DMS 273 (cell line): Measurements from ENCODE around the gene ECT2.
"Not testable (repeated sequence)": the region's sequence is repeated elsewhere in the genome, so short reads cannot be mapped to it uniquely, and the experiment has no call there.

Source experiments
- DNase-seq: peaks from one replicate; lab custom pipeline; 2025; ENCODE audit not compliant: unreplicated experiment; lab: John Stamatoyannopoulos, UW

ECT2 gene

DNA sequence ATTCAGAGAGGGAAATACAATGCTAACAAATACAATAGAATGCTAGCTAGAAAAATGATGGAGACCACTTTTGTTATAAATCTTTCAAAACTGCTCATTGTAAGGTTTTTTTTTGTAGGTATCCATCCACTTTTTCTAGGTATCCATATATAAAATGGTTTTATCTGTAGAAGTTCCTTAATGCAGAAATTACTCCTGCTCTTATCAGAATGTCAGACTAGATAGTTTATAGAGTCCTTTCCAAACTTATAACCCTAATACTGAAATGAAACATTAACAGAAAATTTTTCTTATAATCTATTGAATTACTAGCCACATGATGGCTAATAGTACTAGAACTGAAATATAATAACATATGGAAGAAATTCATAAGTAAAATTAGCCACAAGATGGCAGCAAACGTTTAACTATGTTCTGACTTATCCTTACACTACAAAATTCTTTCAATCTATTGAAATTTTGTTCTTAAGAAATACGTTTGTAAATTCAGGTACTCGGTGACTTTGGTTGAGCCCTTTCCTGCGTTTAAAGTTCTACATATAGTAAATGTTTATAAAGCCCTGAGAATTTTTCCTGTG is 58.5 kb downstream of the ECT2 start:
- DNase-seq, result peak; percentile 73

GRCh38 chr3:172811099-172811498 is 60.6 kb downstream of the ECT2 start:
- DNase-seq, result no peak

DNA sequence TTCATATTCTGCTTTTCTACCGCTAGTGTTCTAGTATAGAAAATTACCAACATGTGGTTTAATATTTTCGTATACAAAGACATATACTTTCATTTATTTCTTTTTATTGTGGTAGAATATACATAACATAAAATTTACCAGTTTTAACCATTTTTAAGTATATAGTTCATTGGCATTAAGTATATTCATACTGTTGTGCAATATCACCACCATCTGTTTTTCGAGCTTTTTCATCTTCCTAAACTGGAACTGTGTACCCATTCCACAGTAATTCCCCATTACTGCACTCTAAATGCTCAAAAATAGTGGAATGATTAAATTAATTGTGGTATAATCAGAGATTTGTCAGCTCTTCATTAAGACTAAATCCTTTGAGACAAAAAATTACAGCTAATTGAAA is 62.9 kb downstream of the ECT2 start:
- no peak for DNase-seq

- DNase-seq, result no peak
Observed at GRCh38 chr3:172814738-172815137, 64.2 kb downstream of the ECT2 start.

DNA sequence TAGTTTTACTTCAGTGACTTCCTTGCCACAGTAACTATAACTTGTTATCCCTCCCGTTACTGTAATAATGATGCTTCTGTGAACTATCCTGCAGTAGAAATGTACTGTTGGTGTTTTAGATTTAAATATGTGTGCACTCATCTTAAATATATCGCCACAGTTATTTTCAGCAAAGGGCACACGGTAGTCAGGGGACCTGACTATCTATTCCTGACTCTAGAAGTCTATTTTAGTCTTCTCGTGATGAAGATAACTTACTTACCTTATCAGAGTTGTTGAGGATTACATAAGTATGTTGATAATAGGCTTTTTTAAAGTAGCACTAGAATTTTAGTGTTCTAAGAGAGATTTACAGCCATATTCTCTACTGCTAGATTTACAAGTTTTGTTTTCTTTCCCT is 65.3 kb downstream of the ECT2 start:
- no peak for DNase-seq

GRCh38 chr3:172816281-172816680 is 65.8 kb downstream of the ECT2 start:
- no peak for DNase-seq

GRCh38 chr3:172816968-172817367 is 66.4 kb downstream of the ECT2 start:
- DNase-seq, result no peak

DNA sequence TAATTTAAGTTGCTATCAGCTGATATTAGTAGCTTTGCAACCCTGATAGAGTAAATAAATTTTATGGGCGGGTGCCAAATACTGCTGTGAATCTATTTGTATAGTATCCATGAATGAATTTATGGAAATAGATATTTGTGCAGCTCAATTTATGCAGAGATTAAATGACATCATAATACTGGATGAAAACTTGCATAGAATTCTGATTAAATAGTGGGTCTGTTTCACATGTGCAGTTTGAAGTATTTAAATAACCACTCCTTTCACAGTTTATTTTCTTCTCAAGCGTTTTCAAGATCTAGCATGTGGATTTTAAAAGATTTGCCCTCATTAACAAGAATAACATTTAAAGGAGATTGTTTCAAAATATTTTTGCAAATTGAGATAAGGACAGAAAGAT is 70.0 kb downstream of the ECT2 start:
- DNase-seq, result no peak

GRCh38 chr3:172824229-172824628 is 73.7 kb downstream of the ECT2 start:
- no peak for DNase-seq

- DNase-seq, result not testable (repeated sequence)
Observed at GRCh38 chr3:172827231-172827630, 76.7 kb downstream of the ECT2 start.

GRCh38 chr3:172832983-172833382 is 82.5 kb downstream of the ECT2 start:
- DNase-seq, result no peak

DNA sequence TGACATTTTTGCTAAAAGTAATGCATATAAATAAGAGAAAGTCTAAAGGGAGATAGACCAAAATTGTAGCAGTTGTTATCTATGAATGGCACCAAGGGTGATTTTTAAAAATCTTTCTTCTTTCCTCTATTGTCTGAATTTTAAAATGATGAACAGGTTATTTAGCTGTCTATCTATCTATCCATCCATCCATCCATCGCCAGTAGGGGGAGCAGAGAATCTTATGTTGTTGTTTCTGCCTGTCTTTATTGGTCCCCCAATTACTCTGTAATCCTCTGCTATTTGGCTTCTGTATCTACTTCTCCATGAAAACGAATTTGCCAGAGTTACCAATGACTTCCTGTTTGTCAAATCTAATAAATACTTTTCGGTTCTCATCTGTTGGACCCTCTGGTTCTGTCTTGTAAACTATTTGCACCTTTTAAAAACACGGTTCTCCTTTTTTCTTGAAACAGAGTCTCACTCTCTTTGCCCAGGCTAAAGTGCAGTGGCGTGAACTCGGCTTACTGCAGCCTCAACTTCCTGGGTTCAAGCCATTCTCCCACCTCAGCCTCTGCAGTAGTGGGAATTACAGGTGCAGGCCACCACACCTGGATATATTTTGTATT is 86.0 kb downstream of the ECT2 start:
- peak; percentile 79 for DNase-seq

- peak; percentile 78 for DNase-seq
Observed at GRCh38 chr3:172839679-172840078, 89.2 kb downstream of the ECT2 start.

DNA sequence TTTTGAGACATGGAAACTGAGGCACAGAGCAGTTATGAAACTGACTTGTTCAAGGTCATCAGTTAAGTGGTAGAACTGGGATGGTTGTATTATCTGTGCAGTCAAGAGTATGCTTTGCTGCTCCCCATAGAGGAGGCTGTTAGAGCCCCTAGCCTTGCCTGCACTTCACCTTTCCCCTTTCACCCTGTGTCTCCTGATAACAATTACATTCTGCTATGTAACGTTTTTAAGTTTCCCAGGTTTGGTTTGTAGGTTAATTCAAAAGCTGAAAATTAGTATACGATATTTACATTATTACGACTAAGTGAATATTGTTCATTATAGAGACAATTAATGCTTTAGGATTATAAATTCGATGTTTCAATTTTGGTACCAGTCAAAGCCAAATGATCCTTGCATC is 89.9 kb downstream of the ECT2 start:
- DNase-seq, result no peak

- no peak for DNase-seq
Observed at GRCh38 chr3:172840913-172841312, 90.4 kb downstream of the ECT2 start.

DNA sequence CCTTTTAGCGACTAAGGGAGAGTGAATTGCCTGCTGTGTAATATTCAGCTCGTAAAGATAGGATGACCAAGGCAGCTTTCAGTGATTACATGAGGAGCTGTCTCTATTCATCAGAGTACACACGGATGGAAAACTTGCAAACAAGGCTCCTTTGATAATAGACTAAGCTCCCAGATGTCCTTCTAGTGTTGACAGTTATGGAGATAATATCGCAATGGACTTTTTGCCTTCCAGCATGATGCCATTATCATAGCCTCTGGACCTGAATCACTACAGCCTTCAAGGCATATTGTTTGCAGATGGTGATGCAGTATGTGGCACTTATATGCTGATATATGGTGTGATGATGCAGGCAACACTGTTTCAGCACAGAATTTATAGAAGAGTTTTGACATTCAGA is 93.9 kb downstream of the ECT2 start:
- DNase-seq, result no peak

DNA sequence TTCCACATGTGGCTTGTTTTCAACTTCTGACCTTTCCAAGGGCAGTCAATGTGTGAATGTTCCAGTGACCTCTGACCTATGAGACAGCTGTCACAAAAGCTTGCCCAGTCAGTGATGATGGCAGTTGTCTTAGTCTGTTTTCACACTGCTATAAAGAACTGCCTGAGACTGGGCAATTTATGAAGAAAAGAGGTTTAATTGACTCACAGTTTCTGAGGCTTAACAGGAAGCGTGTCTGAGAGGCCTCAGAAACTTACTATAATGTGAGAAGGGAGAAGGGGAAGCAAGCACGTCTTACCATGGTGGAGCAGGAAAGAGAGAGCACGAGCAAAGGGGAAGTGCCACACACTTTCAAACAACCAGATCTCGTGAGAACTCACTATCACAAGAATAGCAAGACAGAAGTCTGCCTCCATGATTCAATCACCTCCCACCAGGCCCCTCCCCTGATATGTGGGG is 95.6 kb downstream of the ECT2 start:
- DNase-seq, result no peak

- DNase-seq, result no peak
Observed at GRCh38 chr3:172846706-172847105, 96.2 kb downstream of the ECT2 start.

DNA sequence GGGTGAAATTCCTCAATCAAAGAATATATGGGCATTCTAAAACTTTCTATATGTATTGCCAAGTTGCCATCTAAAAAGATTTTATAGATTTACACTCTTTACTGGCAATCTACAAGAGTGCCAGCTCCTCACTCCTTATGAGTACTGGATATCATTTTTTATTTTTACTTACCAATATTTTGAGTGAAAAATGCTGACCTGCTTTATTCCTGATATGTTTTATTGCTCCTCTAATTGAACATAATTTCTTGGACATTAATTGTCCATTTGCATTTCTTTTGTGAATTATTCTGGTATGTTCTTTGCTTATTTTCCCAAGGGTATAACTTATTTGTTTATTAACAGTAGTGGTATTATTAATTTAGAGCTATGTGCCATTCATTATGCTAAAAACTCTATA is 96.8 kb downstream of the ECT2 start:
- DNase-seq, result no peak

- no peak for DNase-seq
Observed at GRCh38 chr3:172848910-172849309, 98.4 kb downstream of the ECT2 start.

DNA sequence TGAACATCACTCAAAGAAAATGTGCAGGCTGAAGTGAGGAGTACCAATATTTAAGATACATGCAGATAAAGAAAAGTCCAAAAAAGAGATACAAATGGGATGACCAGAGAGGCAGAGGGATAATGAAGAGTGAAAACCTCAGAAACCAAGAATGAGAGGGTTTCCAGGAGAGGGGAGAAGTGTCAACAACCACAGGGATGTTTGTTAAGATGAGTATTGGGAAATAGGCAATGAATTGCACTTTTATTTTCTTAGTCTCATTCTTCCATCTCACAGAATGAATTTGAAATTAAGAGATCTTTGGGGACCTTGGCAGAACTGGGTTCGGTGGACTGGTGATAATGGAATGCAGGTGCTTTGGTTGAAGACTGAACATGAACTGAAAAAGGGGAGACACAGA is 102.5 kb downstream of the ECT2 start:
- no peak for DNase-seq

- no peak for DNase-seq
Observed at GRCh38 chr3:172853921-172854666, 103.6 kb downstream of the ECT2 start.
